SK-N-SH (cell line): ENCODE results near the gene CLIC5. TPM values are rescaled to one million over a fixed set of nuclear protein-coding genes. Genes with fewer than 3 reads are reported as not detected.

Experiments used
- CTCF ChIA-PET: fragments of 300-600, 350-600 bp; formaldehyde crosslinking; extraction: SDS; loops from one replicate; lab custom pipeline; 2021; lab: Yijun Ruan, JAX
- POLR2A ChIA-PET: fragments of 350-600 bp; sonication (Branson Sonifier 250); formaldehyde crosslinking; extraction: SDS; loops from one replicate; lab custom pipeline; 2020; ENCODE audit warnings: antibody characterized with exemption, inconsistent platforms; lab: Yijun Ruan, JAX
- DNase-seq: peaks from one replicate; pipeline ENCODE4 v3.0.0; 2012
- H2AFZ ChIP-seq: fragments of 200-600 bp; sonication (generic); 2 replicates; pipeline ENCODE4 v1.8.1; 2016; ENCODE audit warnings: antibody characterized with exemption, mild to moderate bottlenecking, low read depth
- H3F3A ChIP-seq: fragments of 200-600 bp; sonication (generic); replicated peaks from 2 replicates; pipeline ENCODE3; 2016; ENCODE audit warnings: antibody characterized with exemption, mild to moderate bottlenecking; ENCODE audit not compliant: insufficient read depth
- H3K27ac ChIP-seq, 2 experiments: fragments of 200-500 bp in 1 of 2; fragments of 200-600 bp in 1 of 2; sonication (Bioruptor generic) in 1 of 2; sonication (generic), shearing (Covaris generic) in 1 of 2; 2 replicates each; pipeline versions ENCODE4 v1.5.1 to v1.6.1; 2014 to 2016; ENCODE audit warnings: low read depth in 2 of 2, inconsistent platforms in 1 of 2, low read length in 1 of 2, mild to moderate bottlenecking in 1 of 2, mixed read lengths in 1 of 2
- H3K27me3 ChIP-seq: fragments of 200-600 bp; sonication (generic), shearing (Covaris generic); 2 replicates; pipeline ENCODE4 v1.6.1; 2016; ENCODE audit warnings: mixed run types; ENCODE audit not compliant: insufficient read depth
- H3K36me3 ChIP-seq, 2 experiments: fragments of 200-500 bp in 1 of 2; fragments of 200-600 bp in 1 of 2; sonication (Bioruptor generic) in 1 of 2; sonication (generic) in 1 of 2; replicated peaks in 1 of 2; 2 replicates each; pipeline versions ENCODE3 to v1.5.1; 2014 to 2016; ENCODE audit warnings: low read length in 1 of 2, mild to moderate bottlenecking in 1 of 2; ENCODE audit not compliant: insufficient read depth in 2 of 2, control insufficient read depth in 1 of 2
- H3K4me1 ChIP-seq, 2 experiments: fragments of 200-500 bp in 1 of 2; fragments of 200-600 bp in 1 of 2; sonication (Bioruptor generic) in 1 of 2; sonication (generic), shearing (Covaris generic) in 1 of 2; 2 replicates each; pipeline versions ENCODE4 v1.5.1 to v1.6.1; 2014 to 2016; ENCODE audit warnings: low read depth in 1 of 2, low read length in 1 of 2, mixed run types in 1 of 2; ENCODE audit not compliant: insufficient read depth in 2 of 2, control insufficient read depth in 1 of 2
- H3K4me2 ChIP-seq: fragments of 200-600 bp; sonication (generic), shearing (Covaris generic); 2 replicates; pipeline ENCODE4 v1.6.1; 2017; ENCODE audit warnings: mixed run types
- H3K4me3 ChIP-seq, 2 experiments: fragments of 200-500 bp in 1 of 2; fragments of 200-600 bp in 1 of 2; sonication (Bioruptor generic) in 1 of 2; sonication (generic), shearing (Covaris generic) in 1 of 2; 2 replicates each; pipeline versions ENCODE4 v1.5.1 to v1.8.1; 2014 to 2016; ENCODE audit warnings: low read depth in 2 of 2, inconsistent platforms in 1 of 2, low read length in 1 of 2, mild to moderate bottlenecking in 1 of 2, mixed read lengths in 1 of 2, moderate library complexity in 1 of 2
- H3K79me2 ChIP-seq: fragments of 200-600 bp; sonication (generic); 2 replicates; pipeline ENCODE4 v1.8.1; 2017; ENCODE audit warnings: mild to moderate bottlenecking; ENCODE audit not compliant: insufficient read depth
- H3K9ac ChIP-seq: fragments of 200-600 bp; sonication (generic); 2 replicates; pipeline ENCODE4 v1.6.1; 2017; ENCODE audit warnings: mixed run types
- H3K9me2 ChIP-seq: fragments of 200-600 bp; sonication (generic); 2 replicates; pipeline ENCODE4 v1.6.1; 2017; ENCODE audit warnings: mixed run types
- H3K9me3 ChIP-seq: fragments of 200-600 bp; sonication (generic); 2 replicates; pipeline ENCODE4 v1.6.1; 2017; ENCODE audit warnings: mixed run types, mild to moderate bottlenecking, moderate library complexity
- H4K20me1 ChIP-seq: fragments of 200-600 bp; sonication (generic); 2 replicates; pipeline ENCODE4 v1.6.1; 2017; ENCODE audit warnings: mild to moderate bottlenecking, mixed run types; ENCODE audit not compliant: insufficient read depth
- EZH2phosphoT487 ChIP-seq: fragments of 200-600 bp; sonication (generic); IDR thresholded peaks from 2 replicates; pipeline ENCODE4 v1.6.1; 2017; ENCODE audit warnings: low read depth, mixed run types, mild to moderate bottlenecking, antibody characterized with exemption, moderate library complexity, borderline replicate concordance
- FOSL2 ChIP-seq: IDR thresholded peaks from 2 replicates; pipeline ENCODE4 v1.4.0; 2012; ENCODE audit warnings: low read depth, mild to moderate bottlenecking, moderate library complexity, borderline replicate concordance
- FOXM1 ChIP-seq: IDR thresholded peaks from 2 replicates; pipeline ENCODE4 v1.4.0; 2012; ENCODE audit warnings: low read depth, mild to moderate bottlenecking
- GABPA ChIP-seq: IDR thresholded peaks from 2 replicates; pipeline ENCODE4 v1.4.0; 2012; ENCODE audit warnings: low read depth, mild to moderate bottlenecking
- JUND ChIP-seq: IDR thresholded peaks from 2 replicates; pipeline ENCODE4 v1.4.0; 2012
- MEF2A ChIP-seq: IDR thresholded peaks from 2 replicates; pipeline ENCODE4 v1.4.0; 2012; ENCODE audit warnings: low read depth, borderline replicate concordance
- NFIC ChIP-seq: IDR thresholded peaks from 2 replicates; pipeline ENCODE4 v1.4.0; 2012; ENCODE audit warnings: borderline replicate concordance
- RAD21 ChIP-seq: IDR thresholded peaks from 2 replicates; pipeline ENCODE4 v1.6.1; 2012; ENCODE audit warnings: mild to moderate bottlenecking, low read length
- RCOR1 ChIP-seq: fragments of 150-350 bp; IDR thresholded peaks from 2 replicates; pipeline ENCODE4 v1.6.1; 2017; ENCODE audit warnings: antibody characterized with exemption, low read length
- RXRA ChIP-seq: IDR thresholded peaks from 2 replicates; pipeline ENCODE4 v1.4.0; 2012; ENCODE audit warnings: low read depth, mild to moderate bottlenecking, borderline replicate concordance
- SMC3 ChIP-seq: IDR thresholded peaks from 2 replicates; pipeline ENCODE4 v1.6.1; 2012; ENCODE audit warnings: low read depth, low read length, improper control_type of control experiment
- TAF1 ChIP-seq: IDR thresholded peaks from 2 replicates; pipeline ENCODE4 v1.6.1; 2012; ENCODE audit warnings: low read depth, mild to moderate bottlenecking, low read length, moderate library complexity, borderline replicate concordance
- YY1 ChIP-seq: IDR thresholded peaks from 2 replicates; pipeline ENCODE4 v1.4.0; 2012; ENCODE audit warnings: low read depth, mild to moderate bottlenecking
- WGBS: methylation state at CpG from one replicate; pipeline ENCODE4 v1.1.6; 2017; ENCODE audit warnings: low lambda C conversion rate; 5-methylcytosine and 5-hydroxymethylcytosine counted together
- polyA plus RNA-seq, 3 experiments: library from polyadenylated mRNA; depleted of rRNA; stranded (reverse); fragments of >200 nt; gene quantifications; 2 replicates each; pipeline ENCODE4 v1.2.3, GENCODE V29; 2012
- TF ChIP-seq, protein P1 (sequence below): fragments of 150-350 bp; IDR thresholded peaks from 2 replicates; pipeline ENCODE4 v1.6.1; 2017; ENCODE audit warnings: antibody characterized with exemption, low read length, low read depth, borderline replicate concordance

CLIC5 gene
- polyA plus RNA-seq, 1 of the 3 experiments (the other 2 are of a cell fraction) = 0.03 TPM

- Histone ChIP-seq H3K27ac (no peak overlapping the region), H3K9ac (no peak overlapping the region), H3K4me2 (no peak overlapping the region)
- CTCF ChIA-PET = no interaction called here
- peak; percentile 22 for DNase-seq
- 16% methylated on average over 8 of the region's 8 CpGs for WGBS
- TF ChIP-seq RXRA = no peak
- no peak for TF ChIP-seq JUND
- no peak for TF ChIP-seq YY1
- no peak for TF ChIP-seq RAD21
- TF ChIP-seq FOSL2 = no peak
- no peak for TF ChIP-seq TAF1
- TF ChIP-seq, protein P1, sequence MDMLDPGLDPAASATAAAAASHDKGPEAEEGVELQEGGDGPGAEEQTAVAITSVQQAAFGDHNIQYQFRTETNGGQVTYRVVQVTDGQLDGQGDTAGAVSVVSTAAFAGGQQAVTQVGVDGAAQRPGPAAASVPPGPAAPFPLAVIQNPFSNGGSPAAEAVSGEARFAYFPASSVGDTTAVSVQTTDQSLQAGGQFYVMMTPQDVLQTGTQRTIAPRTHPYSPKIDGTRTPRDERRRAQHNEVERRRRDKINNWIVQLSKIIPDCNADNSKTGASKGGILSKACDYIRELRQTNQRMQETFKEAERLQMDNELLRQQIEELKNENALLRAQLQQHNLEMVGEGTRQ = no peak
- TF ChIP-seq MEF2A = no peak
- no peak for TF ChIP-seq GABPA
- no peak for TF ChIP-seq FOXM1
- TF ChIP-seq, all 33 proteins: peak for 0
- H3K4me3 ChIP-seq = no peak overlapping the region
- no peak overlapping the region for H2AFZ ChIP-seq
- POLR2A ChIA-PET = no interaction called here
- no peaks in the 10 kb centered on the region for H3K79me2 ChIP-seq
- peaks cover 48% of the 10 kb centered on the region for H3K27me3 ChIP-seq
- H3K9me2 ChIP-seq = no peaks in the 10 kb centered on the region
- H4K20me1 ChIP-seq = no peaks in the 10 kb centered on the region
- no peaks in the 10 kb centered on the region for H3F3A ChIP-seq
- H3K4me1 ChIP-seq = no peaks in the 10 kb centered on the region
- H3K9me3 ChIP-seq = no peaks in the 10 kb centered on the region
- no peaks in the 10 kb centered on the region for H3K36me3 ChIP-seq
These were observed 476 bp upstream of the CLIC5 start for GRCh38 chr6:46016063-46016608.

DNA sequence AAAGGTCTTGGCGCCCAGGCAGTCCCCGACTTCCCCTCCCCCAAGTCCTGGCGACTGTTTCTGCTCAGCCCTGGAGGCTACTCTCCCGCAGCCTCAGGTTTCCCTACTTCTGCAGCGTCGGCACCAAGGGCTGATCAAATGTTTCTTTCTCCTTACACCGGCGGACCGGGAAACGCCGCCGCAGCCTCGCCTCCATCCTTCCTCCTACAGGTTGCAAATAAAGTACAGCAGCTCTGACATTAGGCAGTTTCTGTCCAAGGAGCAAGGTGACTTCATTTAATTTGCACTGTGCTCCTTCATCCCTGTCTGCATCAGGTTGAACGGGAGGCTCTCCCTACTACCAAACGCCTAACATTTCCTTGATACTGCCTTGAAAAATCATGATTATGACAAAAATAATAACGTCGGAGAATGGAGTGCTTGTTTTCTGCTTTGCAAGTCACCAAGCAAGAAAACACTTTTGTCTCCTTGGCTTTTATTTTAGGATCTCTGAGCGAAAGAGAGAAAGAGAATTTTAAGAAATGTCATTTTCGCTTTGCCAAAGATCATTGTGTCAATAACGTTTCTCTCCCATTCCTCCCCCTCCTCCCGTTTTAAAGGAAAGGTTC, 1.0 kb downstream of the CLIC5 start:
- H3K4me2 ChIP-seq = peak overlapping the region; percentile 52
- no peak overlapping the region for H2AFZ ChIP-seq

More for the DNA sequence above, 1.0 kb downstream of the CLIC5 start:
- POLR2A ChIA-PET = no interaction called here
- Histone ChIP-seq H3K4me1 (no peaks in the 10 kb centered on the region), H3K36me3 (no peaks in the 10 kb centered on the region), H3K27ac (no peak overlapping the region), H3K9ac (no peak overlapping the region), H3K79me2 (no peaks in the 10 kb centered on the region)
- no peak for DNase-seq
- 12% methylated on average over 21 of the region's 21 CpGs for WGBS
- TF ChIP-seq RCOR1 = no peak
- no peak for TF ChIP-seq SMC3
- TF ChIP-seq NFIC = no peak
- TF ChIP-seq EZH2phosphoT487 = peak; percentile 80; the same call in 1 of the 2 replicates
- TF ChIP-seq, all 33 proteins: peak for 1
- Histone ChIP-seq H3K27me3 (peaks cover 54% of the 10 kb centered on the region), H3F3A (no peaks in the 10 kb centered on the region), H4K20me1 (no peaks in the 10 kb centered on the region), H3K4me3 (0 out of 4 replicates have a peak overlapping the region, but pooled peaks of 1 of the 2 experiments have one; percentile 20), H3K9me2 (no peaks in the 10 kb centered on the region), H3K9me3 (no peaks in the 10 kb centered on the region)
- CTCF ChIA-PET = no interaction called here
